Lung (tissue), 12 donors: ENCODE measurements around the gene OTUD5. TPM values are rescaled to one million over a fixed set of nuclear protein-coding genes. Genes with fewer than 3 reads are reported as not detected.

Experiments
- ATAC-seq: fragments of 200-7000 bp; cut with Tn5 transposase; one replicate; pipeline ENCODE4 v1.9.1; 2020; ENCODE audit warnings: moderate number of reproducible peaks; ENCODE audit not compliant: insufficient read depth, low FRiP score
- DNase-seq, 3 donors: peaks; one replicate each; pipeline ENCODE4 v3.0.0-alpha.2; 2013 to 2017
- H3K27ac ChIP-seq, 2 donors: one replicate each; pipeline ENCODE4 v1.5.1; 2013; ENCODE audit warnings: mild to moderate bottlenecking in 2 of 2, moderate library complexity in 2 of 2, control low read depth in 1 of 2, inconsistent platforms in 1 of 2, low read depth in 1 of 2, low read length in 1 of 2
- H3K27me3 ChIP-seq, 3 donors: one replicate each; pipeline ENCODE4 v1.5.1; 2013; ENCODE audit warnings: low read length in 2 of 3; ENCODE audit not compliant: control insufficient read depth in 3 of 3, insufficient read depth in 3 of 3
- H3K36me3 ChIP-seq, 4 donors: one replicate each; pipeline ENCODE4 v1.5.1; 2013; ENCODE audit warnings: low read length in 4 of 4, mild to moderate bottlenecking in 1 of 4, moderate library complexity in 1 of 4; ENCODE audit not compliant: control insufficient read depth in 4 of 4, insufficient read depth in 4 of 4
- H3K4me1 ChIP-seq, 5 donors: one replicate each; pipeline ENCODE4 v1.5.1; 2013; ENCODE audit warnings: low read length in 5 of 5, mild to moderate bottlenecking in 2 of 5, moderate library complexity in 1 of 5; ENCODE audit not compliant: control insufficient read depth in 5 of 5, insufficient read depth in 5 of 5
- H3K4me3 ChIP-seq: one replicate; pipeline ENCODE4 v1.5.1; 2013; ENCODE audit warnings: mild to moderate bottlenecking, control low read depth, moderate library complexity
- H3K9ac ChIP-seq, 2 donors: one replicate each; pipeline ENCODE4 v1.5.1; 2013; ENCODE audit warnings: low read length in 2 of 2, control low read depth in 1 of 2; ENCODE audit not compliant: insufficient read depth in 1 of 2
- H3K9me3 ChIP-seq, 4 donors: one replicate each; pipeline ENCODE4 v1.5.1; 2013; ENCODE audit warnings: low read length in 3 of 4, mild to moderate bottlenecking in 1 of 4, moderate library complexity in 1 of 4; ENCODE audit not compliant: control insufficient read depth in 4 of 4, insufficient read depth in 3 of 4
- WGBS, 2 donors: extraction: QIAGEN DNeasy Blood & Tissue Kit; methylation state at CpG; one replicate each; pipeline ENCODE4 v1.1.7; 2013; 5-methylcytosine and 5-hydroxymethylcytosine counted together
- polyA plus RNA-seq, 2 donors: library from polyadenylated mRNA; stranded (reverse); fragments of 200-250 nt; gene quantifications; one replicate each; pipeline ENCODE4 v1.2.1, GENCODE V29; 2013
- total RNA-seq, 2 donors: library from RNA; depleted of rRNA in 1 of 2; stranded (reverse); fragments of >200 nt in 1 of 2; gene quantifications; one replicate each; pipeline ENCODE4 v1.2.1, GENCODE V29; 2014 to 2021
- TF ChIP-seq, protein P1 (sequence below): IDR thresholded peaks from 2 replicates; pipeline ENCODE4 v1.5.1; 2012; ENCODE audit warnings: mild to moderate bottlenecking; ENCODE audit errors: control extremely low read depth, extremely low read depth
- donor health status: control.
- donor health status: control.
- donor health status: Bipolar disorder and iron deficiency.
- donor health status: healthy.
- donor health status: DM: yes; HTN: yes; CAD: no.

OTUD5 gene
- total and polyA plus RNA-seq, 4 donors: 32.4 to 48.2 (median 35.7) TPM

DNA sequence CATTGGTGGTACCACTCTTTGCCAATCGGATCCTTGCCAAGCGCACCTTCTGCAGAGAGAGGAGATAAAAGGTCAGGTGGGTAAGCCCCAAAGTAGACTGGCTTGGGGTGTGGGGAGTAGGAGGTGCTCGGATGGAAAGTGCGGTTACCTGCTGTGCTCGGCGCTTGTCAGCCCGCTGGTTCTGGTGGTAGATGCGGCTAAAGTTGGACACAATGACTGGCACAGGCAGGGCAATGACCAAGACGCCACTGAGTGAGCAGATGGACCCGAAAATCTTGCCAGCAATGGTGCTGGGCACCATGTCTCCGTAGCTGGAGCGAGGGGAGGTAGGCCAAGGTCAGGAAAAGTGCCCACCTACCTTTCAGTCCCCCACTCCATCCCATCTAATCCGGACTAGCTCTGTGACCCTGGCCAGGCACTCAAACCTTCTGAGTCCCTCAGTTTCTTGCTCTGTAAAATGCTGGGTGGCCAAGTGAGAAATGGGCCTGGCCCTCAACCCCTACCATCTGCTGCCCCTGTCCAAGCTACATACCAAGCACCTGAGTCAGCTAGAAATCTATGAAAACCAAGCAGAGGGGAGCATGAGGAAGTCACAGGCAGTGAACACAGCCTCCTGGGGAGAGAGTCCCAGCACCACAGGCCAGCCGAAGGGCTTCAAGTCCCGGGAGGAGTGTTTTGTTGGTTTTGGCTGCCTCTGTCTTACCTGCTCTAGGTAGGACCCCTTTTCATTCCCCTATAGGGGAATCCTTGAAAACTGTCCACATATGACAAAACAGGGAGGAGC, 9.6 kb upstream of the OTUD5 start:
- TF ChIP-seq, protein P1, sequence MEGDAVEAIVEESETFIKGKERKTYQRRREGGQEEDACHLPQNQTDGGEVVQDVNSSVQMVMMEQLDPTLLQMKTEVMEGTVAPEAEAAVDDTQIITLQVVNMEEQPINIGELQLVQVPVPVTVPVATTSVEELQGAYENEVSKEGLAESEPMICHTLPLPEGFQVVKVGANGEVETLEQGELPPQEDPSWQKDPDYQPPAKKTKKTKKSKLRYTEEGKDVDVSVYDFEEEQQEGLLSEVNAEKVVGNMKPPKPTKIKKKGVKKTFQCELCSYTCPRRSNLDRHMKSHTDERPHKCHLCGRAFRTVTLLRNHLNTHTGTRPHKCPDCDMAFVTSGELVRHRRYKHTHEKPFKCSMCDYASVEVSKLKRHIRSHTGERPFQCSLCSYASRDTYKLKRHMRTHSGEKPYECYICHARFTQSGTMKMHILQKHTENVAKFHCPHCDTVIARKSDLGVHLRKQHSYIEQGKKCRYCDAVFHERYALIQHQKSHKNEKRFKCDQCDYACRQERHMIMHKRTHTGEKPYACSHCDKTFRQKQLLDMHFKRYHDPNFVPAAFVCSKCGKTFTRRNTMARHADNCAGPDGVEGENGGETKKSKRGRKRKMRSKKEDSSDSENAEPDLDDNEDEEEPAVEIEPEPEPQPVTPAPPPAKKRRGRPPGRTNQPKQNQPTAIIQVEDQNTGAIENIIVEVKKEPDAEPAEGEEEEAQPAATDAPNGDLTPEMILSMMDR: no peak
- H3K27ac ChIP-seq: no peak overlapping the region
- no peak for ATAC-seq

GRCh38 chrX:48965959-48966358, 8.6 kb upstream of the OTUD5 start:
- H3K9me3 ChIP-seq: peaks cover 0 to 2% (median 0%) of the 10 kb centered on the region in 4 donors
- H3K4me3 ChIP-seq: no peak overlapping the region
- ATAC-seq (no peak), DNase-seq (no peak)
- no peak overlapping the region for H3K27ac ChIP-seq
- no peak overlapping the region for H3K9ac ChIP-seq
- peaks cover 0 to 15% (median 2%) of the 10 kb centered on the region in 5 donors for H3K4me1 ChIP-seq
- 92 to 93% methylated on average over 3 to 14 of the region's 14 CpGs for WGBS, 2 donors
- H3K36me3 ChIP-seq: no peaks in the 10 kb centered on the region
- H3K27me3 ChIP-seq: no peaks in the 10 kb centered on the region
- TF ChIP-seq, protein P1: no peak

More for the DNA sequence above, 9.6 kb upstream of the OTUD5 start:
- DNase-seq: no peak
- Histone ChIP-seq H3K27me3 (no peaks in the 10 kb centered on the region), H3K4me3 (no peak overlapping the region), H3K4me1 (peaks cover 0 to 12% (median 2%) of the 10 kb centered on the region in 5 donors), H3K9ac (no peak overlapping the region), H3K9me3 (peaks cover 0 to 2% (median 0%) of the 10 kb centered on the region in 4 donors), H3K36me3 (no peaks in the 10 kb centered on the region)
- WGBS, 2 donors: 82 to 97% methylated on average over 15 of the region's 15 CpGs

DNA sequence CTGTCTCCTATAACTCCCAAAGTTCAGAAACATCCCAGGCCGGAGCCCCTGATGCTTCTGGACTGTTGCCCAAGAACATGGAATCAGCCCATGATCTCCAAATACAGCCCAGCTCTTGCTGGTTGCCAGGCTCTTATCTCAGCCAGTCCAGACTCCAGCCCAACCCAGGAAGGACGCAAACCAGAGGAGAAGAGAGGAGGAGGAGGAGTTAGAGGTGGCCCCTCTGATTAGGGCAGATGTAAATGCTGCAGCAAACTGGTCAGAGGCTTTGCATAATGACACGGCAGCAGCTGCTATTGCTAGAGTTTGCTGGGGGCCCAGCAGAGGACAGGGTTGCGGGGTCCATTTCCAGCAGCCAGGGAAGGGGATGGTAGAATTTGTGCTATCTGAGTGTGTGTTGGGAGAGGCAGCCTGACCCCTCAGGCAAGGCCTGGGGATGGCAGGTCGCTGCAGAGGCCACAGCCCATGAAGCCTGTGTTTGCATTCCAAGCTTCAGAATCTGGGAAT, 4.2 kb upstream of the OTUD5 start:
- H3K27ac ChIP-seq: no peak overlapping the region
- WGBS, 2 donors: 43 to 47% methylated on average over 3 to 5 of the region's 5 CpGs
- no peaks in the 10 kb centered on the region for H3K36me3 ChIP-seq
- TF ChIP-seq, protein P1: no peak
- H3K4me3 ChIP-seq: no peak overlapping the region
- H3K9ac ChIP-seq: no peak overlapping the region
- ATAC-seq: no peak
- peak; percentile 71 to 83 (median 82) for DNase-seq
- H3K27me3 ChIP-seq: no peaks in the 10 kb centered on the region
- peaks cover 0 to 2% (median 0%) of the 10 kb centered on the region in 4 donors for H3K9me3 ChIP-seq
- peaks cover 0 to 21% (median 5%) of the 10 kb centered on the region in 5 donors for H3K4me1 ChIP-seq
